Effector memory CD4-positive, alpha-beta T cell (primary cell): Measurements from ENCODE around the gene AHCY.
"Not testable (repeated sequence)": the region's sequence is repeated elsewhere in the genome, so short reads cannot be mapped to it uniquely, and the experiment has no call there.

Experiments
- DNase-seq, 3 donors: peaks; one replicate each; pipeline ENCODE4 v3.0.0-alpha.2; 2020
- H3K27ac ChIP-seq: 2 replicates; pipeline ENCODE4 v1.7.0; 2013; ENCODE audit warnings: mild to moderate bottlenecking, low read length, moderate library complexity; ENCODE audit not compliant: insufficient read depth, poor library complexity, severe bottlenecking
- H3K27me3 ChIP-seq: replicated peaks from 2 replicates; pipeline ENCODE4 v1.7.0; 2013; ENCODE audit warnings: mild to moderate bottlenecking, low read length; ENCODE audit not compliant: insufficient read depth, control insufficient read depth, poor library complexity, severe bottlenecking
- H3K36me3 ChIP-seq: 2 replicates; pipeline ENCODE4 v1.7.0; 2013; ENCODE audit warnings: mild to moderate bottlenecking, low read length, moderate library complexity; ENCODE audit not compliant: control insufficient read depth, insufficient read depth
- H3K4me1 ChIP-seq: 2 replicates; pipeline ENCODE4 v1.7.0; 2013; ENCODE audit warnings: low read length, mild to moderate bottlenecking; ENCODE audit not compliant: control insufficient read depth, insufficient read depth, poor library complexity, severe bottlenecking
- H3K4me3 ChIP-seq: 2 replicates; pipeline ENCODE4 v1.7.0; 2013; ENCODE audit warnings: low read length, low read depth, mild to moderate bottlenecking; ENCODE audit not compliant: insufficient read depth, poor library complexity, severe bottlenecking
- H3K9me3 ChIP-seq: 2 replicates; pipeline ENCODE4 v1.7.0; 2013; ENCODE audit warnings: mild to moderate bottlenecking, low read length, moderate library complexity; ENCODE audit not compliant: control insufficient read depth

Gene AHCY

DNA sequence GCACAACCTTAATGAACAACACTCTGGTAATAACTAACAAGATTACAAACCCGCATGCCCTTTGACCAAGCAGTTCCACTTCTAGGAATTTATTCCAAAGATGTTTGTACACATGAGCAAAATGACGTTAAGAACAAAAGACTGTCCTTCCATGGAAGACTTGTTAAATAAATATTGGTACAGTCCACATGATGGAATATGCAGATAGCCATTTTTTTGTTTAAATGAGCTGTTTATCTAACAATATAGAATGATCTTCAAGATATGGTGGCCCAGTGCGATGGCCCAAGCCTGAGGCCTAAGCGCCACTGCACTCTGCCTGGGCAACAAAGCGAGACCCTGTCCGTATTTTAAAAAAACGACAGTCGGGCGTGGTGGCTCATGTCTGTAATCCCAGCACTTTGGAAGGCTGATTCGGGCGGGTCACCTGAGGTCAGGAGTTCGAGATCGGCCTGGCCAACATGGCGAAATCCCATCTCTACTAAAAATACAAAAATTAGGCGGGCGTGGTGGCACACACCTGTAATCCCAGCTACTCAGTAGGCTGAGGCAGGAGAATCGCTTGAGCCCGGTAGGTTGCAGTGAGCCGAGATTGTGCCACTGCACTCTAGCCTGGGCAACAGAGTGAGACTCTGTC, 7.4 kb upstream of the AHCY start:
- Histone ChIP-seq H3K36me3 (no peaks in the 10 kb centered on the region), H3K27ac (no peak overlapping the region), H3K27me3 (peaks cover 12% of the 10 kb centered on the region), H3K9me3 (no peaks in the 10 kb centered on the region), H3K4me1 (peaks cover 5% of the 10 kb centered on the region), H3K4me3 (no peak overlapping the region)
- no peak for DNase-seq

DNA sequence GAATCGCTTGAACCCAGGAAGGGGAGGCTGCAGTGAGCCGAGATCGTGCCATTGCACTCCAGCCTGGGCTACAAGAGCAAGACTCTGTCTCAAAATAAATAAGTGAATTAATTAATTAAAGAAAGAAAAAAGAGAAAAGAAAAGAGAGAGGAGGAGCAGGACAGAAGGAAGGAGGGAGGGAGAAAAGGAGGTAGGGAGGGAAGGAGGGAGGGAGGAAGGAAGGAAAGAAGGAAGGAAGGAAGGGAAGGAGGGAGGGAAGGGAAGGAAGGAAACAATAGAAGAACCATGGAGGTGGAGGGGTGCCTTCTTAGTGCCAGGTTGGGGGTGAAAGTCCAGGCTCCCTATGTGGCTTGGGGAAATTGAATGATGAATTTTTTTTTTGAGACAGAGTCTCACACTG, 6.5 kb upstream of the AHCY start:
- Histone ChIP-seq H3K27me3 (peaks cover 12% of the 10 kb centered on the region), H3K9me3 (no peaks in the 10 kb centered on the region), H3K4me3 (no peak overlapping the region), H3K4me1 (peaks cover 5% of the 10 kb centered on the region), H3K27ac (no peak overlapping the region), H3K36me3 (no peaks in the 10 kb centered on the region)
- DNase-seq, result no peak

DNA sequence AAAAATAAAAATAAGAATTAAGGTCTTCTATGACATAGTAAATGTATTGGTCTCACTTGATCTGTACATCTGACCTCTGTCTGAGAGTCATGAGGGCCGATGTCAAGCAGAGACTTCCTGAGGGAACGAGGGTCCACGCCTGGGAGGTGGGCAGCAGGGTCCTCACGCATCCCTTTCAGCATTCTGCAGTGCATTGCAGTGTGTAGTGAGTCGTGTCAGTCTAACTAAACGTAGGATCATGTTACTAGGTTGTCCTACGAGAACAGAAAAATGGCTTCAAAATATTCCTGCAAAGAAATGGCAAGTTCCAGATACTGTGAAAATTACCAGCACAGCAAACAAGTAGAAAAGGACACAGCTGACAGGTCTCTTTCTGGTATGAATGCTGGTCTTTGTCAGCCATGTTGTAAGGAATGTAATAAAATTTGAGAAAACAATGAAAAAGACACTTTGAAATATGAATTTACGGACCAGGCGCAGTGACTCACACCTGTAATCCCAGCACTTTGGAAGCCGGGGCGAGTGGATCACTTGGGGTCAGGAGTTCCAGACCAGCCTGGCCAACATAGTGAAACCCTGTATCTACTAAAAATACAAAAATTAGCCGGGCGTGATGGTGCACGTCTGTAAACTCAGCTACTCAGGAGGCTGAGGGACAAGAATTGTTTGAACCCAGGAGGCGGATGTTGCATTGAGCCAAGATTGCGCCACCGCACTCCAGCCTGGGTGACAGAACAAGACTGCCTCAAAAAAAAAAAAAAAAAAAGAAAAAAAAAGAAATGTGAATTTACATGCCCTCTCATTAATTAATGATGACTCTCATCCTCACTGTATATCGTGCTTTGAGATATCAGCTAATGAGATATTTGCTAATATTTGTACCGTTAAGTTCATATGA, 2.4 kb upstream of the AHCY start:
- no peak for DNase-seq
- Histone ChIP-seq H3K27me3 (no peaks in the 10 kb centered on the region), H3K4me3 (no peak overlapping the region), H3K9me3 (no peaks in the 10 kb centered on the region), H3K36me3 (no peaks in the 10 kb centered on the region), H3K4me1 (peaks cover 4% of the 10 kb centered on the region), H3K27ac (no peak overlapping the region)

- H3K27ac ChIP-seq, result peak overlapping the region; percentile 85
- no peaks in the 10 kb centered on the region for H3K9me3 ChIP-seq
- no peaks in the 10 kb centered on the region for H3K27me3 ChIP-seq
- H3K4me1 ChIP-seq, result peaks cover 4% of the 10 kb centered on the region
- no peak for DNase-seq
- H3K36me3 ChIP-seq, result no peaks in the 10 kb centered on the region
- peak overlapping the region; percentile 99 for H3K4me3 ChIP-seq
Observed at GRCh38 chr20:34302312-34302722, 838 bp downstream of the AHCY start.

DNA sequence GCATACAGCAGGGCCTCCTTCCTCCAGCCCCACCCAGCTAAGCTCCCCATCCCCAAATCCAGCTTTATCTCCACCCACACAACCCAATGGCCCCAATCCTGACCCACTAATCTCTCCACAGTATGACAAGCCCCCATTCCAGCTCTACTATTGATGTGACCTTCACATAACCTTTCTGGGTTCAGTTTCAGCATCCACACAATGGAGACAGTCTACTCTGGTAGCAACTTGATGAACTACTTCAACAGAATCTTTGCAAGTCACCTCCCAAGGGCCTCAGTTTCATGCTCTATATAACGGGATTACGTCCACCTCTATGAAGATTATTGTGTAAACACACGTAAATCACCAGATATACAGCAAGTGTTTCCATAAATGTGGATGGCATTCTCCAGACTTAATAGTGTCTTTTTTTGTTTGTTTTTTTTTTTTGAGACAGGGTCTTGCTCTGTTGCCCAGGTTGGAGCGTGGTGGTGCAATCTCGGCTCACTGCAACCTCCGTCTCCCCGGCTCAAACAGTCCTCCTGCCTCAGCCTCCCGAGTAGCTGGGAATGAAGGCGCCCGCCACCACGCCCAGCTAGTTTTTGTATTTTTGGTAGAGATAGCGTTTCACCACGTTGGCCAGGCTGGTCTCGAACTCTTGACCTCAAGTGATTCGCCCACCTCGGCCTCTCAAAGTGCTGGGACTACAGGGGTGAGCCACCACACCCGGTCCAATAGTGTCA, 1.4 kb downstream of the AHCY start:
- Histone ChIP-seq H3K4me1 (peaks cover 4% of the 10 kb centered on the region), H3K9me3 (no peaks in the 10 kb centered on the region), H3K27me3 (no peaks in the 10 kb centered on the region), H3K27ac (no peak overlapping the region), H3K36me3 (no peaks in the 10 kb centered on the region), H3K4me3 (peak overlapping the region; percentile 99)
- no peak for DNase-seq

DNA sequence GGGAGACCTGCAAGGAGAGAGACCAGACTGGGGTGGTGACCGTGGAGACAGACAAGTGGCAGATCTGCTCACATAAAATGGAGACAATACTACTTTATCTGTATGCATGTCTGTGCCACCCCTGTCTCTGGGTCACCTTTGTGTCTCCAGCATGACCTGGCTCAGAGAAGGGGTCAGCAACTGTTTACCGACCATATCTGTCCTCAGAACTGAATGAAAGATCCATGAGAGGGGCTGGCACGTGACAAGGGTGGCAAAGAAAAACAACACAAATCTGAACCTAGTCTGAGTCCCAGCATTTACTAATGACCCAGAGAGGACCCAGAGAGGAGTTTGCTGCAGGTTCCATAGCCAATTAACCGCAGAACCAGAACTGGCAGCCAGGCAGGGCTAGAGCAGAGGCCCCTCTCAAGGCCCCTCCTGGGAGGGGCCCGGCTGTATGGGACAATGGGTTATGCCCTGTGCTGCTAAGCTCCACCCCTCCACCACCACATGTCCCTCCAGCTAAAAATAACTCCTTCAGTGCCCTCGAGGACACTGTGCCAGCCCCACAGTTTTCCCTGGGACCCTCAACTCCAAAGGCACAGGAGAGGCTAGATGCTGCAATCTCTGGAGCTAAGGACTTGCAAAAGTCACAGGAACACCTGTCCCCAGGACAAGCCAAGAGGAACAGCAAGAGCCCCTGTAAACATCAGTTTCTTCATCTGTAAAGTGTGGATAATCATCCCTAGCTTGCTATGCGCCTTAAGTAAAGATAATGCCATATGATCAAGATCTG, 2.2 kb downstream of the AHCY start:
- Histone ChIP-seq H3K4me3 (no peak overlapping the region), H3K27ac (no peak overlapping the region), H3K36me3 (no peaks in the 10 kb centered on the region), H3K4me1 (peaks cover 4% of the 10 kb centered on the region), H3K9me3 (no peaks in the 10 kb centered on the region), H3K27me3 (no peaks in the 10 kb centered on the region)
- DNase-seq, result no peak

DNA sequence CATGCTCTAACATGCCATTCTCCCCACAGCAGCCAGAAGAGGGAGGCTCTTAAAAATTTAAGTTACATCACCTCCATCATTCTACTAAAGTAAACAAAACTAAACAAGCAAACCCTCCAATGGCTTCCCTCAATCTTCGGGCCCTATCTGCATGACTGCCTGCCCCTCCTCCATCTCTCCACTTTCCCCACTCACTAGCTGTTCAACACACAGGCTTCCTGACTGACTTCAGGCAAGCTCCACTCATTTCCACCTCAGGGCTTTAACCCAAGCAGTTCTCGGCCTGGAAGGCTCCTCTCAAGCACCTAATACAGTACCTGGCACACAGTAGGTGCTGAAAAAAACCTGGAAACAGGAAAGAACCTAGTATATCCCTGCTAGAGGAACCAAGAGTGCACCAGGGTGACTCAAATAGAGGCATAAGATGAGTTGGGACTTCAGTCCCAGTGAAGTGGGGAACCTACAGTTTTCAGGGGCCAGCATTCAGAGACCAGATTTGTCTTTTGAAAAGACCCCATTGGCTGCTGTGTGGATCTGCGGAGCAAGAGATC, 2.8 kb downstream of the AHCY start:
- H3K4me1 ChIP-seq, result peaks cover 4% of the 10 kb centered on the region
- no peaks in the 10 kb centered on the region for H3K9me3 ChIP-seq
- no peaks in the 10 kb centered on the region for H3K36me3 ChIP-seq
- no peak overlapping the region for H3K4me3 ChIP-seq
- H3K27me3 ChIP-seq, result no peaks in the 10 kb centered on the region
- no peak overlapping the region for H3K27ac ChIP-seq
- no peak for DNase-seq

GRCh38 chr20:34299556-34300255, 3.4 kb downstream of the AHCY start:
- Histone ChIP-seq H3K27me3 (no peaks in the 10 kb centered on the region), H3K4me3 (no peak overlapping the region), H3K36me3 (no peaks in the 10 kb centered on the region), H3K27ac (no peak overlapping the region), H3K9me3 (no peaks in the 10 kb centered on the region), H3K4me1 (peaks cover 4% of the 10 kb centered on the region)
- DNase-seq, result no peak

GRCh38 chr20:34298294-34298784, 4.8 kb downstream of the AHCY start:
- H3K4me3 ChIP-seq, H3K4me1 ChIP-seq, H3K36me3 ChIP-seq, DNase-seq, H3K27ac ChIP-seq, H3K9me3 ChIP-seq, H3K27me3 ChIP-seq: not testable (repeated sequence)
